Colonic mucosa (tissue), 4 donors: ENCODE measurements around the gene PHKB. TPM values are rescaled to one million over a fixed set of nuclear protein-coding genes. Genes with fewer than 3 reads are reported as not detected.
"Not testable (repeated sequence)": the region's sequence is repeated elsewhere in the genome, so short reads cannot be mapped to it uniquely, and the experiment has no call there.

Experiments used
- DNase-seq: peaks from one replicate; pipeline ENCODE4 v3.0.0-alpha.2; 2020
- H3K27ac ChIP-seq: fragments of 200-600 bp; one replicate; pipeline ENCODE4 v1.8.0; 2021
- H3K27me3 ChIP-seq: fragments of 200-600 bp; one replicate; pipeline ENCODE4 v1.8.0; 2021
- H3K36me3 ChIP-seq: fragments of 200-600 bp; one replicate; pipeline ENCODE4 v1.8.0; 2021
- H3K4me1 ChIP-seq: fragments of 200-600 bp; one replicate; pipeline ENCODE4 v1.8.0; 2021; ENCODE audit warnings: mild to moderate bottlenecking
- H3K4me3 ChIP-seq: fragments of 200-600 bp; one replicate; pipeline ENCODE4 v1.8.0; 2021
- H3K9ac ChIP-seq, 2 donors: one replicate each; pipeline ENCODE4 v1.7.0; 2013; ENCODE audit warnings: control low read depth in 2 of 2, low read depth in 2 of 2, low read length in 2 of 2
- H3K9me3 ChIP-seq: fragments of 200-600 bp; one replicate; pipeline ENCODE4 v1.8.0; 2021
- intact Hi-C: fragments of 100-400 bp; cut with DNase I; formaldehyde crosslinking; loops from one replicate; pipeline ENCODE4 v1.14.1; 2022
- total RNA-seq, 2 donors: library from RNA; stranded (reverse); fragmentation: NEBNext Ultra II Directional in 1 of 2; extraction: Animal tissue kit (Norgen Biotek cat#: 25700) in 1 of 2; gene quantifications; one replicate each; pipeline ENCODE4 v1.2.1, GENCODE V29; 2021
- TF ChIP-seq, protein P1 (sequence below): fragments of 200-600 bp; IDR thresholded peaks from one replicate; pipeline ENCODE4 v1.8.0; 2022; ENCODE audit warnings: antibody characterized with exemption, mild to moderate bottlenecking
- donor health status: healthy.
- donor health status: DM: no; HTN: no; CAD: no.
- donor health status: DM: no; HTN: no; CAD: no.

PHKB gene
- total RNA-seq, 2 donors from 2014 or later, result 74.9 to 80.6 TPM

DNA sequence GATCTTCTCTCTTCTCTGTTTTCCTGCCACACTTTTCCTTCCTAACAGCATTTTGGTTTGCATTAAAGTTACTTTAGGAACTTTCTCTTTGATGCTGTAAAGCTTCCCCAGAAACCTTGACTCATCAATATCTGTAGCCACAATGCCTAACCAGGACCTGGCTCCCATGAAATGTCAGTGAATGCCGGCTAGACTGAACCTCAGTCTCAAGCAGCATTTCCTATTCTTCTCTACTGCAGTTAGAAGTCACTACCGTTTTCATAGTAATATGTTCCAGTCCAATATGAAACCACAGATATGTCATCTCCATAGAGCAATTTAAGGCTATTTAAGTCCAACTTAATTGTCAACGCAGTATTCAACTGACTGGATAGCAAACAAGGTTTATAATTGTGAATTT is 29.2 kb upstream of the PHKB start:
- H3K9ac ChIP-seq, result no peak overlapping the region
- no peak for DNase-seq
- no peak overlapping the region for H3K27ac ChIP-seq
- H3K9me3 ChIP-seq, result no peaks in the 10 kb centered on the region
- no peaks in the 10 kb centered on the region for H3K36me3 ChIP-seq
- no peaks in the 10 kb centered on the region for H3K4me1 ChIP-seq
- H3K27me3 ChIP-seq, result no peaks in the 10 kb centered on the region
- TF ChIP-seq, protein P1, sequence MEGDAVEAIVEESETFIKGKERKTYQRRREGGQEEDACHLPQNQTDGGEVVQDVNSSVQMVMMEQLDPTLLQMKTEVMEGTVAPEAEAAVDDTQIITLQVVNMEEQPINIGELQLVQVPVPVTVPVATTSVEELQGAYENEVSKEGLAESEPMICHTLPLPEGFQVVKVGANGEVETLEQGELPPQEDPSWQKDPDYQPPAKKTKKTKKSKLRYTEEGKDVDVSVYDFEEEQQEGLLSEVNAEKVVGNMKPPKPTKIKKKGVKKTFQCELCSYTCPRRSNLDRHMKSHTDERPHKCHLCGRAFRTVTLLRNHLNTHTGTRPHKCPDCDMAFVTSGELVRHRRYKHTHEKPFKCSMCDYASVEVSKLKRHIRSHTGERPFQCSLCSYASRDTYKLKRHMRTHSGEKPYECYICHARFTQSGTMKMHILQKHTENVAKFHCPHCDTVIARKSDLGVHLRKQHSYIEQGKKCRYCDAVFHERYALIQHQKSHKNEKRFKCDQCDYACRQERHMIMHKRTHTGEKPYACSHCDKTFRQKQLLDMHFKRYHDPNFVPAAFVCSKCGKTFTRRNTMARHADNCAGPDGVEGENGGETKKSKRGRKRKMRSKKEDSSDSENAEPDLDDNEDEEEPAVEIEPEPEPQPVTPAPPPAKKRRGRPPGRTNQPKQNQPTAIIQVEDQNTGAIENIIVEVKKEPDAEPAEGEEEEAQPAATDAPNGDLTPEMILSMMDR, result no peak
- intact Hi-C loops, result no loop called here
- no peak overlapping the region for H3K4me3 ChIP-seq

- intact Hi-C loops, DNase-seq, H3K27me3 ChIP-seq, H3K4me3 ChIP-seq, H3K9me3 ChIP-seq, H3K27ac ChIP-seq, H3K9ac ChIP-seq, H3K4me1 ChIP-seq, H3K36me3 ChIP-seq: not testable (repeated sequence)
These were observed 26.9 kb upstream of the PHKB start for GRCh38 chr16:47434274-47434673.

DNA sequence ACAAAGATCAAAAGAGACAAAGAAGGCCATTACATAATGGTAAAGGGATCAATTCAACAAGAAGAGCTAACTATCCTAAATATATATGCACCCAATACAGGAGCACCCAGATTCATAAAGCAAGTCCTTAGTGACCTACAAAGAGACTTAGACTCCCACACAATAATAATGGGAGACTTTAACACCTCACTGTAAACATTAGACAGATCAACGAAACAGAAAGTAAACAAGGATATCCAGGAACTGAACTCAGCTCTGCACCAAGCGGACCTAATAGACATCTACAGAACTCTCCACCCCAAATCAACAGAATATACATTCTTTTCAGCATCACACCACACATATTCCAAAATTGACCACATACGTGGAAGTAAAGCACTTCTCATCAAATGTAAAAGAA is 21.1 kb upstream of the PHKB start:
- H3K27ac ChIP-seq, intact Hi-C loops, H3K27me3 ChIP-seq, H3K4me3 ChIP-seq, H3K9me3 ChIP-seq, H3K36me3 ChIP-seq, H3K9ac ChIP-seq, H3K4me1 ChIP-seq, DNase-seq: not testable (repeated sequence)

GRCh38 chr16:47442884-47443283 is 18.2 kb upstream of the PHKB start:
- H3K27me3 ChIP-seq, H3K4me3 ChIP-seq, intact Hi-C loops, H3K27ac ChIP-seq, H3K36me3 ChIP-seq, H3K9ac ChIP-seq, H3K4me1 ChIP-seq, DNase-seq, H3K9me3 ChIP-seq: not testable (repeated sequence)

- no peaks in the 10 kb centered on the region for H3K36me3 ChIP-seq
- TF ChIP-seq, protein P1, result no peak
- no peak overlapping the region for H3K4me3 ChIP-seq
- H3K4me1 ChIP-seq, result no peaks in the 10 kb centered on the region
- no peaks in the 10 kb centered on the region for H3K9me3 ChIP-seq
- H3K27me3 ChIP-seq, result no peaks in the 10 kb centered on the region
- intact Hi-C loops, result no loop called here
- no peak overlapping the region for H3K27ac ChIP-seq
- DNase-seq, result no peak
- H3K9ac ChIP-seq, result no peak overlapping the region
These were observed 14.7 kb upstream of the PHKB start for GRCh38 chr16:47446431-47446830.

- intact Hi-C loops, result no loop called here
- no peak for DNase-seq
- Histone ChIP-seq H3K9me3 (no peaks in the 10 kb centered on the region), H3K27ac (no peak overlapping the region), H3K4me3 (no peak overlapping the region), H3K4me1 (no peaks in the 10 kb centered on the region), H3K36me3 (no peaks in the 10 kb centered on the region), H3K27me3 (no peaks in the 10 kb centered on the region), H3K9ac (no peak overlapping the region)
- TF ChIP-seq, protein P1, result no peak
These were observed 12.1 kb upstream of the PHKB start for GRCh38 chr16:47448830-47449575.

- H3K4me3 ChIP-seq, result no peak overlapping the region
- no peaks in the 10 kb centered on the region for H3K4me1 ChIP-seq
- intact Hi-C loops, result no loop called here
- no peak overlapping the region for H3K9ac ChIP-seq
- no peak overlapping the region for H3K27ac ChIP-seq
- TF ChIP-seq, protein P1, result no peak
- no peaks in the 10 kb centered on the region for H3K36me3 ChIP-seq
- H3K27me3 ChIP-seq, result no peaks in the 10 kb centered on the region
- H3K9me3 ChIP-seq, result no peaks in the 10 kb centered on the region
- DNase-seq, result no peak
These were observed 11.3 kb upstream of the PHKB start for GRCh38 chr16:47449788-47450187.
